K562 (cell line): ENCODE measurements around the gene SET. TPM values are rescaled to one million over a fixed set of nuclear protein-coding genes. Genes with fewer than 3 reads are reported as not detected.
A peak's percentile ranks its signal among the peaks of the same experiment; 100 is the strongest.

Experiments used
- CHD4 ChIP-seq: fragments of 200-600 bp; sonication (generic); IDR thresholded peaks from 3 replicates; pipeline ENCODE4 v1.6.1; 2012; ENCODE audit warnings: low read depth, mild to moderate bottlenecking, mixed read lengths, low read length, inconsistent platforms; ENCODE audit not compliant: insufficient read depth, insufficient replicate concordance, poor library complexity, severe bottlenecking
- ESRRA ChIP-seq: fragments of 450-650 bp; IDR thresholded peaks from 2 replicates; pipeline ENCODE4 v1.6.1; 2014; ENCODE audit warnings: low read depth, mild to moderate bottlenecking, moderate library complexity, borderline replicate concordance
- EZH2 ChIP-seq: IDR thresholded peaks from 2 replicates; pipeline ENCODE4 v1.6.1; 2012; ENCODE audit warnings: low read depth, mild to moderate bottlenecking, inconsistent platforms, low read length, borderline replicate concordance
- FOXK2 ChIP-seq, 2 experiments: fragments of 450-650 bp; IDR thresholded peaks in 1 of 2; conservative IDR thresholded peaks in 1 of 2; 2 replicates each; pipeline ENCODE4 v1.6.1; 2016; ENCODE audit warnings: low read depth in 2 of 2, mild to moderate bottlenecking in 1 of 2
- IFI16 ChIP-seq: fragments of 250-450 bp; sonication (Bioruptor Pico); IDR thresholded peaks from 2 replicates; pipeline ENCODE4 v2.1.2; 2022; ENCODE audit warnings: mild to moderate bottlenecking, inconsistent platforms
- KLF13 ChIP-seq: fragments of 450-650 bp; IDR thresholded peaks from 2 replicates; pipeline ENCODE4 v1.6.1; 2016; ENCODE audit warnings: missing genetic modification characterization, low read depth, mild to moderate bottlenecking, missing compliant biosample characterization, moderate library complexity, borderline replicate concordance
- NELFE ChIP-seq: IDR thresholded peaks from 2 replicates; pipeline ENCODE4 v1.6.1; 2011; ENCODE audit warnings: mild to moderate bottlenecking; ENCODE audit not compliant: insufficient read depth, insufficient read length
- NR2C1 ChIP-seq, 2 experiments: fragments of 450-650 bp; IDR thresholded peaks; 2 replicates each; pipeline ENCODE4 v1.6.1; 2017; ENCODE audit warnings: mild to moderate bottlenecking in 2 of 2, antibody characterized with exemption in 1 of 2, inconsistent platforms in 1 of 2, missing compliant biosample characterization in 1 of 2, missing genetic modification characterization in 1 of 2
- POLR2AphosphoS5 ChIP-seq: IDR thresholded peaks from 2 replicates; pipeline ENCODE4 v1.6.1; 2011; ENCODE audit warnings: mild to moderate bottlenecking, low read depth, low read length, moderate library complexity; ENCODE audit not compliant: control insufficient read depth, insufficient read depth
- RREB1 ChIP-seq: fragments of 250-450 bp; sonication (Bioruptor Pico); IDR thresholded peaks from 2 replicates; pipeline ENCODE4 v1.4.0; 2020
- SIN3B ChIP-seq: fragments of 450-650 bp; IDR thresholded peaks from 2 replicates; pipeline ENCODE4 v1.6.1; 2017; ENCODE audit warnings: low read depth, mild to moderate bottlenecking, moderate library complexity
- SPI1 ChIP-seq: IDR thresholded peaks from 2 replicates; pipeline ENCODE4 v1.6.1; 2011; ENCODE audit warnings: low read depth, low read length, control low read depth, borderline replicate concordance
- ZBTB9 ChIP-seq: fragments of 450-650 bp; formaldehyde crosslinking; IDR thresholded peaks from 2 replicates; pipeline ENCODE4 v1.4.0; 2020; ENCODE audit warnings: mild to moderate bottlenecking, moderate library complexity
- ZNF174 ChIP-seq: fragments of 250-450 bp; sonication (Bioruptor Pico); IDR thresholded peaks from 2 replicates; pipeline ENCODE4 v1.4.0; 2020; ENCODE audit warnings: mild to moderate bottlenecking
- ZNF699 ChIP-seq: fragments of 250-450 bp; sonication (Bioruptor Pico); IDR thresholded peaks from 2 replicates; pipeline ENCODE4 v1.8.0; 2021; ENCODE audit warnings: mild to moderate bottlenecking, moderate library complexity; ENCODE audit not compliant: insufficient replicate concordance
- ZNF764 ChIP-seq: fragments of 250-450 bp; sonication (Bioruptor Pico); IDR thresholded peaks from 2 replicates; pipeline ENCODE4 v1.4.0; 2020; ENCODE audit warnings: low read depth, mild to moderate bottlenecking, moderate library complexity
- polyA plus RNA-seq, 8 experiments: library from polyadenylated mRNA; depleted of rRNA in 4 of 8; stranded (reverse) in 5 of 8; unstranded in 3 of 8; fragments of >200 nt; fragmentation: Nextera tagmentation in 2 of 8; fragmentation: Illumina TruSeq in 1 of 8; extraction: Ambion mirVana in 2 of 8; extraction: Trizol in 1 of 8; gene quantifications; 2 replicates each; pipeline versions ENCODE4 v1.2.1 to v1.2.3, GENCODE V29; 2011 to 2014; ENCODE audit warnings: inconsistent platforms in 1 of 8, missing spikeins in 1 of 8
- total RNA-seq, 7 experiments: library from RNA; depleted of rRNA in 6 of 7; stranded (reverse); fragments of >200 nt in 6 of 7; fragmentation: Illumina TruSeq in 2 of 7; extraction: Trizol in 2 of 7; gene quantifications; 2 replicates each; pipeline versions ENCODE4 v1.2.1 to v1.2.3, GENCODE V29; 2011 to 2021; ENCODE audit warnings: low replicate concordance in 1 of 7
- TF ChIP-seq, protein P1 (sequence below): sonication (generic); formaldehyde crosslinking; IDR thresholded peaks from 2 replicates; pipeline ENCODE4 v1.8.1; 2023; ENCODE audit warnings: mild to moderate bottlenecking, missing genetic modification reagents
- TF ChIP-seq, protein P2 (sequence below): sonication (generic); formaldehyde crosslinking; IDR thresholded peaks from 2 replicates; pipeline ENCODE4 v1.8.0; 2022; ENCODE audit warnings: mild to moderate bottlenecking, missing genetic modification reagents

SET gene
- total and polyA plus RNA-seq, 9 of the 15 experiments (the other 6 are each of a cell fraction or from before 2014, with no cell fraction given): 404 to 1,447 (median 907) TPM

DNA sequence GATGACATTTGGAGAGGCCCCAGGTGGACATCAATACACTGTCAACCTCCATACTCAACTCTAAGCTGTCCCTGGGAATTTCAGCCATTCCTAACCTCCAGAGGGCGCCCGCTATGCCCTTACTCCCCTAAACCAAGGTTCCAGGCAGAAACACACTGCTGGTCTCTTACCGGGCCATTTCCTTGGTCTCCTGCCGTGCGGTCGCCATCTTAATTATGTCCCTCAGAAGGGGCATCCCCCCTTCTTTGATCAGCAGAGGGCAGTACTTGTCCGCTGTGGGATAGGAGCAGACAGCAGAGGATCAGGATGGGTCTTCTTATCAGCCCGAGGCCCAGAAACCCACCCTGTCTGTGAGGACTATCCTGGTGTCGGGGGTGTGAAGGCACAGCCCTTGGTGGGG is 44.2 kb downstream of the SET start (continued):
- TF ChIP-seq, protein P1, sequence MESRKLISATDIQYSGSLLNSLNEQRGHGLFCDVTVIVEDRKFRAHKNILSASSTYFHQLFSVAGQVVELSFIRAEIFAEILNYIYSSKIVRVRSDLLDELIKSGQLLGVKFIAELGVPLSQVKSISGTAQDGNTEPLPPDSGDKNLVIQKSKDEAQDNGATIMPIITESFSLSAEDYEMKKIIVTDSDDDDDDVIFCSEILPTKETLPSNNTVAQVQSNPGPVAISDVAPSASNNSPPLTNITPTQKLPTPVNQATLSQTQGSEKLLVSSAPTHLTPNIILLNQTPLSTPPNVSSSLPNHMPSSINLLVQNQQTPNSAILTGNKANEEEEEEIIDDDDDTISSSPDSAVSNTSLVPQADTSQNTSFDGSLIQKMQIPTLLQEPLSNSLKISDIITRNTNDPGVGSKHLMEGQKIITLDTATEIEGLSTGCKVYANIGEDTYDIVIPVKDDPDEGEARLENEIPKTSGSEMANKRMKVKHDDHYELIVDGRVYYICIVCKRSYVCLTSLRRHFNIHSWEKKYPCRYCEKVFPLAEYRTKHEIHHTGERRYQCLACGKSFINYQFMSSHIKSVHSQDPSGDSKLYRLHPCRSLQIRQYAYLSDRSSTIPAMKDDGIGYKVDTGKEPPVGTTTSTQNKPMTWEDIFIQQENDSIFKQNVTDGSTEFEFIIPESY (CRISPR knock-in tag): peak; percentile 82
- TF ChIP-seq POLR2AphosphoS5 (no peak), SPI1 (no peak), EZH2 (no peak), ESRRA (peak; percentile 70), KLF13 (no peak), NELFE (no peak), ZBTB9 (CRISPR knock-in tag) (no peak), NR2C1 (IDR thresholded peaks at IDR 0.05) (no peak), NR2C1 (tag; IDR thresholded peaks at IDR 0.05) (0 out of 2 replicates have a peak, but pooled peaks have one; percentile 35), SIN3B (0 out of 2 replicates have a peak, but pooled peaks have one; percentile 17), IFI16 (no peak), ZNF174 (CRISPR knock-in tag) (no peak), ZNF764 (CRISPR knock-in tag) (no peak), CHD4 (no peak), RREB1 (0 out of 2 replicates have a peak, but pooled peaks have one; percentile 49), FOXK2 (conservative IDR thresholded peaks at IDR 0.05 in 1 of 2, IDR thresholded peaks at IDR 0.05 in 1 of 2; ENCODE audit: low read depth in 2 of 2) (no peak), ZNF699 (no peak)
- TF ChIP-seq, protein P2, sequence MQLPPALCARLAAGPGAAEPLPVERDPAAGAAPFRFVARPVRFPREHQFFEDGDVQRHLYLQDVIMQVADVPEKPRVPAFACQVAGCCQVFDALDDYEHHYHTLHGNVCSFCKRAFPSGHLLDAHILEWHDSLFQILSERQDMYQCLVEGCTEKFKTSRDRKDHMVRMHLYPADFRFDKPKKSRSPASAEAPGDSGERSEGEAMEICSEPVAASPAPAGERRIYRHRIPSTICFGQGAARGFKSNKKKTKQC (CRISPR knock-in tag): 0 out of 2 replicates have a peak, but pooled peaks have one; percentile 33
